GM21390 (cell line): ENCODE measurements around the gene NR5A2.

Experiments
- ATAC-seq: cut with Tn5 transposase; IDR thresholded peaks from one replicate; pipeline ENCODE4 v1.9.1; 2021; ENCODE audit not compliant: unreplicated experiment

The NR5A2 gene

GRCh38 chr1:200027264-200027823 is at the start of gene NR5A2:
Gene NR5A2, plus strand, starts transcription at chr1:200027710. Its CDS starts 138 bp downstream, at chr1:200027848.
- ATAC-seq: no peak

- no peak for ATAC-seq
These were observed 49.0 kb upstream of the NR5A2 start for GRCh38 chr1:199978408-199978940.

- no peak for ATAC-seq
These were observed 48.4 kb upstream of the NR5A2 start for GRCh38 chr1:199979071-199979470.

- ATAC-seq: no peak
These were observed 45.9 kb upstream of the NR5A2 start for GRCh38 chr1:199981584-199981983.

GRCh38 chr1:199982606-199983005 is 44.9 kb upstream of the NR5A2 start:
- ATAC-seq: no peak

GRCh38 chr1:199983531-199983930 is 44.0 kb upstream of the NR5A2 start:
- no peak for ATAC-seq

- no peak for ATAC-seq
These were observed 32.3 kb upstream of the NR5A2 start for GRCh38 chr1:199995096-199995685.

- ATAC-seq: no peak
These were observed 22.3 kb upstream of the NR5A2 start for GRCh38 chr1:200005165-200005564.

GRCh38 chr1:200006711-200007110 is 20.8 kb upstream of the NR5A2 start:
- no peak for ATAC-seq

GRCh38 chr1:200015811-200016210 is 11.7 kb upstream of the NR5A2 start:
- ATAC-seq: no peak

GRCh38 chr1:200021577-200022238 is 5.8 kb upstream of the NR5A2 start:
- ATAC-seq: no peak

GRCh38 chr1:200022239-200022804 is 5.2 kb upstream of the NR5A2 start:
- ATAC-seq: no peak

GRCh38 chr1:200028586-200029034 is 1.1 kb downstream of the NR5A2 start:
- no peak for ATAC-seq

- ATAC-seq: no peak
These were observed 1.7 kb downstream of the NR5A2 start for GRCh38 chr1:200029035-200029821.

GRCh38 chr1:200029822-200030152 is 2.3 kb downstream of the NR5A2 start:
- ATAC-seq: no peak

- no peak for ATAC-seq
These were observed 3.3 kb downstream of the NR5A2 start for GRCh38 chr1:200030791-200031190.

- no peak for ATAC-seq
These were observed 6.2 kb downstream of the NR5A2 start for GRCh38 chr1:200033511-200034261.

GRCh38 chr1:200034262-200034557 is 6.7 kb downstream of the NR5A2 start:
- ATAC-seq: no peak

- ATAC-seq: no peak
These were observed 7.4 kb downstream of the NR5A2 start for GRCh38 chr1:200034761-200035396.

GRCh38 chr1:200035397-200035955 is 8.0 kb downstream of the NR5A2 start:
- no peak for ATAC-seq
